NCI-H82 (cell line): ENCODE measurements around the gene MT1F.
"Not testable (repeated sequence)": the region's sequence is repeated elsewhere in the genome, so short reads cannot be mapped to it uniquely, and the experiment has no call there.

Experiments
- DNase-seq: peaks from one replicate; lab custom pipeline; 2025; lab: John Stamatoyannopoulos, UW

Gene MT1F

DNA sequence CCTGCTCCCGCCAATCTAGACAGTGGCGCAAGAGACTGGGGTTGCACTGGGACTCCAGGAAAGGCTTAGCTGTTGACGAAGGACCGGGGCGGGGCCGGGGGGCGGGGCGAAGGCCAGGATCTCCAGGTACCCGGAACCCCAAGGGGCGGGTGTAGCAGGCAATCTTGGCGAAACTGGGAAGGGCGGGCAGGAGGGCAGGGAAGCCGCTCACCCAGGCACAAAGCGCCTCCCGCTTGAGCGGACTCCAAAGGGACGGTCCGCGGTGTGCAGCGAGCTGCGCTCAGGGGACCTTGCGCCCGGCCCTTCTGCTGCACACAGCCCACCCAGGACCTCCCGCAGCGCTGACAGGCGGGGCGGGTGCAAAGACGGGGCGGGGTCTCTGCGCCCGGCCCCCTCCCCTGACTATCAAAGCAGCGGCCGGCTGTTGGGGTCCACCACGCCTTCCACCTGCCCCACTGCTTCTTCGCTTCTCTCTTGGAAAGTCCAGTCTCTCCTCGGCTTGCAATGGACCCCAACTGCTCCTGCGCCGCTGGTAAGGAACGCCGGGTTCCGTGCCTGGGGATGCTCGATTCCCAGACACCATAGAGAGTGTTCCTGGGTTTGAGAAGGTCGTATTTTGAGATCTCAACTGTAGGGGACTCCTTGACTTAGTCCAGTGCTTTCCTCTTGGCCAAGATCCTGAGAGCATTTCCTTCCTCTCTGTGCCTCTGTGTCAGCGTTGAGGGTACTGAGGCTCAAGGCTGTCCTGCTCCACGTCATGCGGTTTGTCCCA, at the start of gene MT1F:
Gene MT1F, plus strand, starts transcription at position 405 of the 772 bp plus-strand sequence. Its CDS starts 100 bp downstream, at position 505.
- peak; percentile 71 for DNase-seq

- peak; percentile 93 for DNase-seq
Observed at GRCh38 chr16:56608043-56608875, 49.5 kb upstream of the MT1F start, which contains the start of gene MT2A. Gene MT2A, plus strand, starts transcription at chr16:56608584. Its CDS starts 72 bp downstream, at chr16:56608656.

DNA sequence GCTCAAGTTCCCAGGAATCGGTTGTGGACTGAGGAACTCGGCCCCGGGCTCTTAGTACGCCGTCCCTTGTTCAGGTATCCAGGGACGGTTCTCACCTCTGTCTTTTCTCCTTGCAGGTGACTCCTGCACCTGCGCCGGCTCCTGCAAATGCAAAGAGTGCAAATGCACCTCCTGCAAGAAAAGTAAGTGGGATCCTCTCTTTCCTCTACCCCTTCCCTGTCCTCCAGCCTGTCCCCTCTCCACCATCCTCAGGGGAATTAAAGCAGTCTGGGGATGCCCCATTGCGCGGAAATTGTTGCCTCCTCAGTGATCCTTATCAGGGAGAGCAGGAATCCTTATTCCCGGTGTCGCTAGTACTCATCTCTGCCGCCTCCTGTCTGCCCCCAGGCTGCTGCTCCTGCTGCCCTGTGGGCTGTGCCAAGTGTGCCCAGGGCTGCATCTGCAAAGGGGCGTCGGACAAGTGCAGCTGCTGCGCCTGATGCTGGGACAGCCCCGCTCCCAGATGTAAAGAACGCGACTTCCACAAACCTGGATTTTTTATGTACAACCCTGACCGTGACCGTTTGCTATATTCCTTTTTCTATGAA, 48.8 kb upstream of the MT1F start:
- peak; percentile 13 for DNase-seq

DNA sequence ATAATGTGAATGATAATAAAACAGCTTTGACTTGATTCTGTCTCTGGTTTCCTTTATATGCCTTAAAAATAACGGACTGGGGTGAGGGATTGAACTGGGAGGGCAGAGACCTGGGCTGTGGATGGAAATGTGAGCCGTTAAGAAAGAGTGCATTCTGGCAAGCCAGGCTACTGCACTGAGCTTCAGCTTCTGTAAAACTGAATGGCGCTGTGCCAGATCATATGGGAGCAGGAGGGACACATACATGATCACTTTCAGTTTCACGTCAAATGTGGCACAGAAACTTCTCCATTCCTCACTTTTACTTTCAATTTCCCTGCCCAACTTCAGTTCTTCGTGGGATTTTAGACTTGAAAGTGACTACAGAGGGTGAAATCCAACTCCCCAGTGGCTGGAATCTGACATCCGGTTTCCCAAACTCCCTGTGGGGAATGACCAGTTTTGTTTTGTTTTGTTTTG, 48.3 kb upstream of the MT1F start:
- peak; percentile 27 for DNase-seq

DNA sequence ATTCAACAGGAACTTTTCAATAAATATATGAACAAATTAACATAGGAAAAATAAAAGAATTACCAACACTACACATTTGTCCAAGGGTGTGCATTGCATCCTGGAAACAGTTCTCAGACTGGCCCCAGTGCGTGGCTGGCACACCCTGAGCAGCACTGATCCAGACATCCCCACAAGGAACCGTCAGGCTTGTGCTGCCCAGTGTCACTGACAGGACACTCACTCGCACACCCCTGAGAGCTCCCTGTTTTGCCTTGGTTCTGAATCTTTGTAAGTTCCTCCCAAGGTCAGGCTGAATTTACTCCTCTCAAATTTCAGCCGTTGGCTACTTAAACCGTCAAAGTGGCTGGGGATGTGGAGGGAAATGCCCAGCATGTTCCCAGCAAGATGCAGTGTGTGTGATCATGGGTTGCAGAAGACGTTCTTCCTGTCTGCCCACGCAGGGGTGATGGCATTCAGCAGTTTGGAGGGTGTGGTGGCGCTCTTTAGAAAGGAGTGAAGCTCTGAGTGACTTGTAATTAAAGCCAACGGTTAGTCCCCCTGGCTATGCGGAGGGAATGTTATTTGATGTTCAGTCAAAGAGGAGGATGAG, 47.6 kb upstream of the MT1F start:
- DNase-seq: no peak

DNA sequence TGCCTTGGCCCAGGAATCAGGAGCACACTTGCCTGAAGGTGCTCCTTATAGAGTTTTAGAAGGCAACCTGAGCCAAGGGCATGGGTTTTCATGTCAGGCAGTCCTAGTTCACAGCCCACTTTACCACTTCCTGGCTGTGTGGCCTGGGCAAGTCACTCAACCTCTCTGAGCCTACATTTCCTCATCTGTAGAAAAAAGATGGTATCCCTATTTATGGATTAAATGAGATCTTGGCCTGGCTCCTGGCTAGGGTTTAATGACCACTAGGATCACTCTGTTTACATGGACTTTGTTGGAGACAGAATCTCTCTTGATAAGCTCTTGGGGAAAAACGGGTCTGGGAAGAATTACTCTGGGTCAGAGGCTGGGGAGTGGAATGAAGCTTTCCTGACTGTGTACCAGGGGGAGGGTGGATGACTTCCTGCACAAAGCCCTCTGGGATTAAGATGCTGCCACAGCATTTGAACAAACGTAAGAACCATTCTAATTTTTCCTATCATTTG, 47.1 kb upstream of the MT1F start:
- no peak for DNase-seq

DNA sequence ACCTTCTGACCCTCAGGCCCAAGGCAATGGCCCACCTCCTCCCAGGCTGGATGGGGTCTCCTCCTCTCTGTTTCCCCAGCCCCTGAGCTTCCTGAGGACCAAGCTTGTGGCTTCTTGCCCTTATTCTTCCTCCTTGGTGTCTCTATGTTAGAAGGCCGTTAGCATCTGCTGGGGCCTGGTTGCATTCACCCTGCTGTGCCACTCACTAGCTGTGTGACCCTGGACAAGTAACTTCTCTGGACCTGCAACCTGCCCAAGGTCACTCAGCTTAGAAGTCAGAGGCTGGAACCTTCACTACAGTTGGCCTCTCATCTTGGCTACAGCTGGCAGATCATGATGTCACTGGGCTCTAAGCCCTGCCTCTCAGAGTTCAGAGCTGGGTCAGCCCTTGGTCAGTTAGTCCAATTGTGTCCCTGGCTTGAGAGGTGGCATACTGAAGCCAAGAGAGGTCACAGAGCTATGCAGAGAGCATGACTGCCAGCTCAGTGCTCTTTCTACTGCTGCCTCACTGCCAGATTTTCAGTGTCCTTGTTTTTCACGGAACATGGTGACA, 46.4 kb upstream of the MT1F start:
- DNase-seq: no peak

DNA sequence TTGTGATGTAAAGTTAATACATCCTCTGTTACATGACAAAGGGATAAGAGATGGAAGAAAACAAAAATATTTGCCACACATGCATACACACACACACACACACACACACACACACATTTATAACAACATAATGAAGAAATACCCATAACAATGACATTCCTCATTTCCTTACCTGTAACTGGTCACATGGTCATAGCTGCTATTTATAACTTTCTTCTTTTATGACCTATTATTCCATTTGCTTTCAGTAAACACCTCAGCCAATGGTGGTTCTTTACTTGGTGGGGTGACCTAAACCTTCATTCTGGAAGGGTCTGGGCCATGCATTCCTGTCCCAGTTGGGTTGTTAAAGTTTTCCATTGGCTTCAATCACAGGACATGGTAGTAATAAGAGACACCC, 44.1 kb upstream of the MT1F start:
- no peak for DNase-seq

DNA sequence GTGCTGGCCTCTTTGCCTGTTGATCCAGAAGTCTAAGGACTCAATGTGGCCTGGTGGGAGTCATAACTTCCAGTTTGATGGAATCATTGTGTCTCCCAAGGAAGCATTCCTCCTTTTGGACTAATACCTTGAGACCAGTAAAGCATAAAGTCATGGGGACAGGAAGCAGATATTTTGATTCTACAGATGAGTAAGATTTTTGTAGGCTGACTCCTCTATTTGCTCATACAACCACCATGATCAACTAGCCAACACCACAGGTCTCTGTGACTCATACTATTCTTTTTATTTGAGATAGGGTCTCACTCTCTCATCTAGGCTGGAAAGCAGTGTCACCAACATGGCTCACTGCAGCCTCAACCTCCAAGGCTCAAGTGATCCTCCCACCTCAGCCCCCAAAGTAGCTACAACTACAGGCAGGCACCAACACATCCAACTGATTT, 43.2 kb upstream of the MT1F start:
- DNase-seq: no peak

- no peak for DNase-seq
Observed at GRCh38 chr16:56615353-56615752, 42.4 kb upstream of the MT1F start.

GRCh38 chr16:56616608-56617211, 41.0 kb upstream of the MT1F start:
- DNase-seq: no peak

- DNase-seq: no peak
Observed at GRCh38 chr16:56617212-56618085, 40.3 kb upstream of the MT1F start.

DNA sequence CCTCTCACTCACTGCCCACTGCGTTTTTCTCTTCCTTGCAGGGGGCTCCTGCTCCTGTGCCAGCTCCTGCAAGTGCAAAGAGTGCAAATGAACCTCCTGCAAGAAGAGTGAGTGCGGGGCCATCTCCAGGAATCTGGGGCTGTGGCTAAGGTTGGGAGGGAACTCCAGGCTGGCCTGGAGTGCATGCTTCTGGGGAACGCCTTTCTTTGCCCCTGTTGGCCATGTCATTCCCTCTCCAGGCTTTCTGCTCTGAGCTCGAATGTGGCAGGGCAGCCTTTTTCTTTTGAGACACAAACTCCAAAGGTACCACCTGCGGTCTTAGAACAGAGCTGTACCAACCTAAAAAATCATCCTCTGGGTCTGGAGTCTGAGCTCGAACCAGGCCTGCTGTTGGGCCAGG, 39.6 kb upstream of the MT1F start:
- DNase-seq: no peak

- DNase-seq: no peak
Observed at GRCh38 chr16:56620339-56620897, 37.3 kb upstream of the MT1F start.

DNA sequence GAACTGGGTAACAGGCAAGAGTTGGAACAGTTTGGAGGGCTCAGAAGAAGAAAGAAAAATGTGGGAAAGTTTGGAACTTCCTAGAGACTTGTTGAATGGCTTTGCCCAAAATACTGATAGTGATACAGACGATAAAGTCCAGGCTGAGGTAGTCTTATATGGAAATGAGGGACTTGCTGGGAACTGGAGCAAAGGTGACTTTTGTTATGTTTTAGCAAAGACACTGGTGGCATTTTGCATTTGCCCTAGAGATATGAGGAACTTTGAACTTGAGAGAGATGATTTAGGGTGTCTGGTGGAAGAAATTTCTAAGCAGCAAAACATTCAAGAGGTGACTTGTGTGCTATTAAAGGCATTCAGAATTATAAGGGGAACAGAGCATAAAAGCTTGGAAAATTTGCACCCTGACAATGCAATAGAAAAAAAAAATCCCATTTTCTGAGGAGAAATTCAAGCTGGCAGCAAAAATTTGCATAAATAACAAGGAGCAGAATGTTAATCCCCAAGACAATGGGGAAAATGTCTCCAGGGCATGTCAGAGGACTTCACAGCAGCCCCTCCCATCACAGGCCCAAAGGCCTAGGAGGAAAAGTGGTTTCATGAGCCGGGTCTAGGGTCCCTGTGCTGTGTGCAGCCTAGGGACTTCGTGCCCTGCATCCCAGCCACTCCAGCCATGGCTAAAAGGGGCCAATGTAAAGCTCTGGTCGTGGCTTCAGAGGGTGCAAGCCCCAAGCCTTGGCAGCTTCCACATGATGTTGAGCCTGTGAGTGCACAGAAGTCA, 35.9 kb upstream of the MT1F start:
- not testable (repeated sequence) for DNase-seq

- not testable (repeated sequence) for DNase-seq
Observed at GRCh38 chr16:56623184-56623583, 34.6 kb upstream of the MT1F start.

- no peak for DNase-seq
Observed at GRCh38 chr16:56623637-56624036, 34.1 kb upstream of the MT1F start.

DNA sequence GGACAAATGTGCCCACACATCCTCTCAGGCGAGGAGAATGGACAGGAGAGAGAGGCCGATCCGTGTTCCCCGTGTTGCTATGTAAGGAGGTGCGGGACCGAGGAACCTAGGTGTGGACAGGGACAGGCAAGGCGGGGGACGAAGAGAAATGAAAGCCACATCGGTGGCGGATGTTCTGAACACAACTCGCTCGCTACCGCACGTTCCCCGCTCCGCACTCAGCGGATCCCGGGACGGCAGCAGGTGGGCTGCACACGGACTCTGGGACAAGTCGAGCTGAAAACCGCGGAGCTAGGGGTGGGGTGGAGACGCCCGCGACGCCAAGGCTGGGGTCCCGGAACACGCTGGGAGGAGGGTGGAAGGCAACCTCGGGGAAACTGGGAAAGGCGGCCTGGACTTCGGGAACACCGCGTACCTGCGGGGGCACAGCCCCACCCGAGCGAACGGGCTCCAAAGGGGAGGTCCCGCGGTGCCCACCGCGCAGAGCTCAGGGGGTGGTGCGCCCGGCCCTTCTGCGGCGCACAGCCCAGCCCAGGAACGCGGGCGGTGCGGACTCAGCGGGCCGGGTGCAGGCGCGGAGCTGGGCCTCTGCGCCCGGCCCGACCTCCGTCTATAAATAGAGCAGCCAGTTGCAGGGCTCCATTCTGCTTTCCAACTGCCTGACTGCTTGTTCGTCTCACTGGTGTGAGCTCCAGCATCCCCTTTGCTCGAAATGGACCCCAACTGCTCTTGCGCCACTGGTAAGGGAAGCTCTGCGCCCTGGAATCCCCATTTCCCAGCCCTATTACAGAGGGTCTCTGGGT, 32.4 kb upstream of the MT1F start, which contains the start of gene MT1E:
Gene MT1E, plus strand, starts transcription at position 642 of the 803 bp plus-strand sequence. Its CDS starts 71 bp downstream, at position 713.
- no peak for DNase-seq
